Measurements from ENCODE around the gene SH3RF2. TPM values are rescaled to one million over a fixed set of nuclear protein-coding genes. Genes with fewer than 3 reads are reported as not detected.

The SH3RF2 gene
- total and polyA plus RNA-seq, 2 of the 13 experiments (the other 11 are each of a cell fraction or from before 2014, with no cell fraction given) = 2.6 to 3.7 TPM

GRCh38 chr5:145889611-145890010 lies 46.8 kb upstream of the SH3RF2 start (continued):
- no peak for TF ChIP-seq FLYWCH1 (CRISPR knock-in tag; IDR thresholded peaks at IDR 0.05)
- no peak for TF ChIP-seq SNAPC4 (CRISPR knock-in tag; IDR thresholded peaks at IDR 0.05)
- TF ChIP-seq ZBTB43 (CRISPR knock-in tag; conservative IDR thresholded peaks at IDR 0.05) = no peak
- no peak for TF ChIP-seq PAWR (CRISPR knock-in tag; IDR thresholded peaks at IDR 0.05; ENCODE audit: borderline replicate concordance)
- TF ChIP-seq ZBTB49 (CRISPR knock-in tag; IDR thresholded peaks at IDR 0.05; ENCODE audit: borderline replicate concordance) = no peak
- TF ChIP-seq ZNF558 (CRISPR knock-in tag; IDR thresholded peaks at IDR 0.05; ENCODE audit: borderline replicate concordance) = no peak
